ENCODE data around the gene FRS3.

FRS3 gene

DNA sequence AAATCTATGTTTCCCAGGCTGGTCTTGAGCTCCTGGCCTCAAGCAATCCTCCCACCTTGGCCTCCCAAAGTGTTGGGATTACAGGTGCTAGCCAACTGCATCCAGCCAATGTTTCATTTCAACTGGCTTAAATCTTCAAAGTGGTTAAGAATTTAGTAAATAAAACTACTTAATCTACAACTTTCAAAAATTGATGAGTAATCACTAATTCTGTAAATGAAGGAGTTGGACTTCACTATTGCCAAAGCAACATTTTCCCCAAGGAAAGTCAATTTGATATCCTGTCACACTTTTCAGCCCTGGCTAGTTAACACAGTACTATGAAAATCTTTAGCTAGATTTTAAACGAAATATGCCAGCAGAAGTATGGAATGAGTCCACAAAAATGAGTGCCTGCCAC lies 11.6 kb upstream of the FRS3 start:
- H3K4me3 ChIP-seq (ENCODE audit: low read depth, low read length) = no peak overlapping the region
- TF ChIP-seq, protein P1, sequence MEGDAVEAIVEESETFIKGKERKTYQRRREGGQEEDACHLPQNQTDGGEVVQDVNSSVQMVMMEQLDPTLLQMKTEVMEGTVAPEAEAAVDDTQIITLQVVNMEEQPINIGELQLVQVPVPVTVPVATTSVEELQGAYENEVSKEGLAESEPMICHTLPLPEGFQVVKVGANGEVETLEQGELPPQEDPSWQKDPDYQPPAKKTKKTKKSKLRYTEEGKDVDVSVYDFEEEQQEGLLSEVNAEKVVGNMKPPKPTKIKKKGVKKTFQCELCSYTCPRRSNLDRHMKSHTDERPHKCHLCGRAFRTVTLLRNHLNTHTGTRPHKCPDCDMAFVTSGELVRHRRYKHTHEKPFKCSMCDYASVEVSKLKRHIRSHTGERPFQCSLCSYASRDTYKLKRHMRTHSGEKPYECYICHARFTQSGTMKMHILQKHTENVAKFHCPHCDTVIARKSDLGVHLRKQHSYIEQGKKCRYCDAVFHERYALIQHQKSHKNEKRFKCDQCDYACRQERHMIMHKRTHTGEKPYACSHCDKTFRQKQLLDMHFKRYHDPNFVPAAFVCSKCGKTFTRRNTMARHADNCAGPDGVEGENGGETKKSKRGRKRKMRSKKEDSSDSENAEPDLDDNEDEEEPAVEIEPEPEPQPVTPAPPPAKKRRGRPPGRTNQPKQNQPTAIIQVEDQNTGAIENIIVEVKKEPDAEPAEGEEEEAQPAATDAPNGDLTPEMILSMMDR (IDR thresholded peaks at IDR 0.05; ENCODE audit: low read depth, low read length, missing control alignments) = no peak
- no peak for DNase-seq (ENCODE audit: low read depth)

DNA sequence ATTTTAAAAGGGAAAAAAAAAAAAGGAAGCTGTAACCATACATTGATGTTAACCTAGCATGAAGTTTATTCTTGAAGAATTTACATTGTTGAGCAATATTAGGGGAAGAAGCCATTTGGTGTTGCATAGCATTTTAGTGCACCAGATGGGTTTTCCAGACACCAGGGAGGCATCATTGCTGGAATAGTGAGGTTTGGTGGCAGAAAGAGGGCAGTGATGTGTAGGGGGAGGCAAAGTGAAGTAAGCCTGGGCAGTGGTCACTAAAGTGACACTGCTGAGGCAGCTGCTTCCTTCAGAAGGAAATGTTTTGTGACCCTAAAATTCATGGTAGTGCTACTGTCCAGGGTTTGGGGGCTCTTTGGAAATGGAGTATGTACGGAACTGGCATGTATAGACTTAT lies 10.3 kb upstream of the FRS3 start:
- H3K4me3 ChIP-seq (ENCODE audit: low read depth, low read length) = no peak overlapping the region
- DNase-seq (ENCODE audit: low read depth) = no peak
- TF ChIP-seq, protein P1 (IDR thresholded peaks at IDR 0.05; ENCODE audit: low read depth, low read length, missing control alignments) = no peak

DNA sequence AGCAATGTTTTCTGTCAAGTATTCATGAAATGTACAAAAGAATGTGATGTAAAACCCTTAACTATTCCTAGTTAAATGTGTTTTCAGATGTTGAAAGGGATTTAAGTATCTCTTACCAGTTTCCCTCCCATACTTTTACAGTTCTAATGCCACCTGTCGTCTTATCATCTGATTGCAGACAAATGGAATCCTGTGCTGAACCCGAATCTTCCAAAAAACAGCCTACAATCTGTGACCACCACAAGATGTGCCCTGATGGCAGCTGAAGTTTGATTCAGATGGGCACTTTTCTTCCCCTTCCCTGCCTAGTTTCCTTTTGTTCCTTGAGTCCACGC lies 9.7 kb upstream of the FRS3 start:
- TF ChIP-seq, protein P1 (IDR thresholded peaks at IDR 0.05; ENCODE audit: low read depth, low read length, missing control alignments) = no peak
- no peak overlapping the region for H3K4me3 ChIP-seq (ENCODE audit: low read depth, low read length)
- no peak for DNase-seq (ENCODE audit: low read depth)

DNA sequence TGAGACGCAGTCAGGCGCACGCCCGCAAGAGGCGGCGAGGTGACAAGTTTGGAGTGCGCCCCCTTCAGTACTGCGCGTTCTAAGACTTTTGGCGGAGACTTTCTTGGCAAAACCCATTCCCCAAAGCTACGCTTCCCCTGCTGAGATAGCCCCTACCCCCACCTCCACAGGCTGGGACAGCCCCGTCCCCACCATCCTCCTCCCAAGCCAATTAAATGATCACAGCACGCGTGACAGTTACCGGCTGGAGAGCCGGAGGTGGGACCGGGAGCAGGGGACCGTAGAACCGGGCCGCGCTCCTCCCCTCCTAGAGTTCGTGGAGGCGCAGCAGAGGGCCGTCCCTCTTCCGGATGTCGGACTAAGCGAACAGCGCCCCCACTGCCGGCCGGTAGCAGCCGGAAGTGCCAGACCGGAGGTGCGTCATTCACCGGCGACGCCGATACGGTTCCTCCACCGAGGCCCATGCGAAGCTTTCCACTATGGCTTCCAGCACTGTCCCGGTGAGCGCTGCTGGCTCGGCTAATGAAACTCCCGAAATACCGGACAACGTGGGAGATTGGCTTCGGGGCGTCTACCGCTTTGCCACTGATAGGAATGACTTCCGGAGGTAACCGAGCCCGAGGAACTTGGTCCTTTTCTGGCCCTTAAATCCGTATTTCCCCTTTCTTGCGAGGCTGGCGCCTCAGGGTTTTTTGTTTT lies 7.7 kb upstream of the FRS3 start, which contains the start of gene TOMM6:
TOMM6 (plus strand) TSS at position 476 of the 699 bp plus-strand sequence; CDS start at position 480, 4 bp downstream.
- peak within 1 kb of the TSS; percentile 98 for H3K4me3 ChIP-seq (ENCODE audit: low read depth, low read length)
- peak; percentile 85 for DNase-seq (ENCODE audit: low read depth)
- TF ChIP-seq, protein P1 (IDR thresholded peaks at IDR 0.05; ENCODE audit: low read depth, low read length, missing control alignments) = peak; percentile 84

DNA sequence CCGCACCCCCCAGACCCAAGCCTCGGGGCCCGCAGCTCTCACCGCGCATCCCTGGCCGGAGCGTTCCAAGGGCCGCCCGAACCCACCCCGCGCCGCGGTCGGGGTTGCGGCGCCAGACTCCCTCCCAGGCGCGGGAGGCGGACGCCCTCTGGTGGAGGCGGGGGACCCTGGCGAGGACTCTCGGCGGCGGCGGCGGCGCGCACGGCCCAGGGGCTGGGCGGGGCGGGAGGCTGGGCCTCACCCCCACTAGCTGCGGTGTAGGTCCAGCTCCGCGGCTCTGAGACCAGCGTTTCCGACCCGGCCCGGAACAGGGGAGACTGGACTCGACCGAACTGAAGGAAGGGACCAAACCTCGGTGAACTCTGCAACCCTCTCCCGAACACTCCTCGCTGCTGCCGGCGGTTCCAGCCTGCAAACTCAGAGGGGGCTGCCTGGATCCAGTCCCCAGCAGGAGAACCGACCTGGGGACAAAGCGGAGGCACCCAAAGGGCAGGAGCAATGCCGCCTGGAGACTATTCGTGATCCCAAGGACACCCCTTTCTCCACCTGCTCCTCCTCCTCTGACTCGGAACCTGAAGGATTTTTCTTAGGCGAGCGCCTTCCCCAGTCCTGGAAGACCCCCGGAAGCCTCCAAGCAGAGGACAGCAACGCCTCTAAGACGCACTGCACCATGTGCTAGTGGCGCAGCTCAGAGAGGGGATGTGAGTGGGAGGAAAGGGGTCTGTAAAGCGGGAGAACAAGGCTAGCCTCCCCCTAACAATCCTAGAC lies 6.9 kb upstream of the FRS3 start:
- no peak for DNase-seq (ENCODE audit: low read depth)
- TF ChIP-seq, protein P1 (IDR thresholded peaks at IDR 0.05; ENCODE audit: low read depth, low read length, missing control alignments) = peak; percentile 76
- peak overlapping the region; percentile 98 for H3K4me3 ChIP-seq (ENCODE audit: low read depth, low read length)

DNA sequence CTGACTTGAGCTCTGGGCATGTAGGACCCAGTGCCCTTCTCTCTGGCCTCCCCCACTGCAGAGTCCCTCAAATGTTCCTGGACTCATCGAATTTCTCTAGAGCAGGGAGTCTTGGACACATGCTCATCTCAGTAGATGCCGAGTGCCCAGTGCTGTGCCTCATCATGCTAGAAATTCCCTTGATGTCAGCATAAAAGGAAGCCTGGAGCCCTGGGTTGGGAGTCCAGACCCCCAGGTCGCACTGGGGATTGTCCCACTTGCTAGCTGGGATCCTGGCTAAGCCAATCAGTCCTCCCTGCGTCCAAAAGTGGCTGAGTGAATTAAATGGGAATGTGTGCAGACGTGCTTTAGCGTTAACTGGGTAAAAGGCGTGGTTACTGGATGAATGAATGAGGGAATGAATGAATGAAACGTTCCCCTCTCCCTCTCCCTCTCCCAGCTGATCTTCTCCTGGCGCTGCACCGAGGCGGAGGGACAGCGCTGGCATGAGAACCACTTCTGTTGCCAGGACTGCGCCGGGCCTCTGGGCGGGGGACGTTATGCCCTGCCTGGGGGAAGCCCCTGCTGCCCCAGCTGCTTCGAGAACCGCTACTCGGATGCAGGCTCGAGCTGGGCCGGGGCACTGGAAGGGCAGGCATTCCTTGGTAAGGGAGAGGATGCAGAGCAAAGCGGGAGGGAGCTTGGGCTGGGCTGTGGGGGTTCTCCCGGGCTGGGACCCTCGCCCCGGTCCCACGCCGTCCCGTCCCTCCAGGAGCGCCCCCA lies 6.2 kb upstream of the FRS3 start:
- no peak for DNase-seq (ENCODE audit: low read depth)
- TF ChIP-seq, protein P1 (IDR thresholded peaks at IDR 0.05; ENCODE audit: low read depth, low read length, missing control alignments) = no peak
- peak overlapping the region; percentile 98 for H3K4me3 ChIP-seq (ENCODE audit: low read depth, low read length)

Data from GM12864 (cell line).